ENCODE results near the gene HBA1. TPM values are rescaled to one million over a fixed set of nuclear protein-coding genes. Genes with fewer than 3 reads are reported as not detected.

Gene HBA1
- total and polyA plus RNA-seq, 11 donors, result 1.8 to 1,031 (median 170) TPM

GRCh38 chr16:180681-181564, 4.4 kb downstream of the HBA1 start:
- 1 to 5% (median 1%) methylated on average over 21 to 89 of the region's 89 CpGs for WGBS, 4 donors
- peaks cover 25 to 44% (median 34%) of the 10 kb centered on the region in 9 donors for H3K27me3 ChIP-seq
- peak in 3 of 5 donors; percentile 24 to 67 (median 56) for DNase-seq
- H3K9me3 ChIP-seq, result no peaks in the 10 kb centered on the region
- peaks cover 0 to 4% (median 0%) of the 10 kb centered on the region in 9 donors for H3K36me3 ChIP-seq
- peak overlapping the region in 11 of 12 donors; percentile 6 to 45 (median 38) for H3K4me3 ChIP-seq
- intact Hi-C loops (cut with DNase I), result loop anchor here (1.0 to 5.0 kb wide), 5 partner anchors 59 to 74 kb away; no protein-coding TSS in a partner anchor
- H3K4me1 ChIP-seq, result peaks cover 7 to 27% (median 12%) of the 10 kb centered on the region in 12 donors
- no peak for TF ChIP-seq CTCF (IDR thresholded peaks at IDR 0.05)
- TF ChIP-seq POLR2A (IDR thresholded peaks at IDR 0.05), result no peak
- ATAC-seq, result peak in 3 of 4 donors; percentile 76 to 80 (median 79)
- no peak overlapping the region for H3K27ac ChIP-seq

- 9 to 28% (median 12%) methylated on average over 9 to 22 of the region's 22 CpGs for WGBS, 4 donors
- peaks cover 7 to 26% (median 12%) of the 10 kb centered on the region in 12 donors for H3K4me1 ChIP-seq
- TF ChIP-seq POLR2A (IDR thresholded peaks at IDR 0.05) (no peak), CTCF (IDR thresholded peaks at IDR 0.05) (peak; percentile 90 to 98 (median 94))
- peaks cover 0 to 4% (median 0%) of the 10 kb centered on the region in 9 donors for H3K36me3 ChIP-seq
- intact Hi-C loops (cut with DNase I), result loop anchor here (1.0 to 5.0 kb wide), 5 partner anchors 59 to 74 kb away; no protein-coding TSS in a partner anchor
- H3K4me3 ChIP-seq, result peak overlapping the region in 7 of 12 donors; percentile 28 to 45 (median 42)
- peak in 3 of 5 donors; percentile 67 to 87 (median 70) for DNase-seq
- ATAC-seq, result no peak
- no peaks in the 10 kb centered on the region for H3K9me3 ChIP-seq
- no peak overlapping the region for H3K27ac ChIP-seq
- peaks cover 25 to 44% (median 33%) of the 10 kb centered on the region in 9 donors for H3K27me3 ChIP-seq
These were observed 5.1 kb downstream of the HBA1 start for GRCh38 chr16:181565-182021.

GRCh38 chr16:183005-183404, 6.5 kb downstream of the HBA1 start:
- intact Hi-C loops (cut with DNase I), result loop anchor here in 7 of 10 donors (5.0 kb wide), 3 partner anchors 61 to 76 kb away; no protein-coding TSS in a partner anchor
- peaks cover 0 to 13% (median 9%) of the 10 kb centered on the region in 9 donors for H3K36me3 ChIP-seq
- 66 to 79% (median 77%) methylated on average over 7 of the region's 7 CpGs for WGBS, 4 donors
- no peak overlapping the region for H3K4me3 ChIP-seq
- H3K27me3 ChIP-seq, result peaks cover 18 to 33% (median 22%) of the 10 kb centered on the region in 9 donors
- ATAC-seq (peak in 1 of 4 donors; percentile 17), DNase-seq (no peak)
- TF ChIP-seq POLR2A (IDR thresholded peaks at IDR 0.05) (no peak), CTCF (IDR thresholded peaks at IDR 0.05) (no peak)
- H3K27ac ChIP-seq, result no peak overlapping the region
- H3K4me1 ChIP-seq, result peaks cover 7 to 20% (median 11%) of the 10 kb centered on the region in 12 donors
- no peaks in the 10 kb centered on the region for H3K9me3 ChIP-seq

GRCh38 chr16:185213-185612, 8.7 kb downstream of the HBA1 start:
- intact Hi-C loops (cut with DNase I), result no loop called here
- Histone ChIP-seq H3K4me1 (peaks cover 7 to 15% (median 11%) of the 10 kb centered on the region in 12 donors), H3K27me3 (peaks cover 0 to 11% (median under 1%) of the 10 kb centered on the region in 9 donors), H3K4me3 (no peak overlapping the region), H3K27ac (no peak overlapping the region), H3K36me3 (peaks cover 0 to 35% (median 30%) of the 10 kb centered on the region in 9 donors), H3K9me3 (no peaks in the 10 kb centered on the region)
- DNase-seq (no peak), ATAC-seq (no peak)
- WGBS, 4 donors, result 82 to 89% (median 85%) methylated on average over 13 of the region's 13 CpGs
- TF ChIP-seq POLR2A (IDR thresholded peaks at IDR 0.05) (no peak), CTCF (IDR thresholded peaks at IDR 0.05) (no peak)

Data from heart left ventricle (tissue), 16 donors.